Transverse colon (tissue), 4 donors: ENCODE data around the gene HSD17B12.

Experiments used
- EP300 ChIP-seq: sonication (generic); formaldehyde crosslinking; IDR thresholded peaks from one replicate; pipeline ENCODE4 v1.6.1; 2017; ENCODE audit warnings: antibody characterized with exemption, low read depth
- POLR2A ChIP-seq: fragments of 450-650 bp; IDR thresholded peaks from one replicate; pipeline ENCODE4 v1.6.1; 2016; ENCODE audit warnings: antibody characterized with exemption, mild to moderate bottlenecking, moderate library complexity
- POLR2AphosphoS5 ChIP-seq, 3 donors: sonication (generic); formaldehyde crosslinking; IDR thresholded peaks; one replicate each; pipeline ENCODE4 v1.6.1; 2016; ENCODE audit warnings: antibody characterized with exemption in 3 of 3
- TF ChIP-seq, protein P1 (sequence below), 5 experiments: fragments of 200-600 bp in 3 of 5; fragments of 450-650 bp in 2 of 5; sonication (generic) in 3 of 5; IDR thresholded peaks; 1 replicate in 2 of 5; 2 replicates in 3 of 5; pipeline ENCODE4 v1.5.1; 2016 to 2017; ENCODE audit warnings: antibody characterized with exemption in 5 of 5, inconsistent platforms in 3 of 5, mild to moderate bottlenecking in 2 of 5, moderate library complexity in 1 of 5

DNA sequence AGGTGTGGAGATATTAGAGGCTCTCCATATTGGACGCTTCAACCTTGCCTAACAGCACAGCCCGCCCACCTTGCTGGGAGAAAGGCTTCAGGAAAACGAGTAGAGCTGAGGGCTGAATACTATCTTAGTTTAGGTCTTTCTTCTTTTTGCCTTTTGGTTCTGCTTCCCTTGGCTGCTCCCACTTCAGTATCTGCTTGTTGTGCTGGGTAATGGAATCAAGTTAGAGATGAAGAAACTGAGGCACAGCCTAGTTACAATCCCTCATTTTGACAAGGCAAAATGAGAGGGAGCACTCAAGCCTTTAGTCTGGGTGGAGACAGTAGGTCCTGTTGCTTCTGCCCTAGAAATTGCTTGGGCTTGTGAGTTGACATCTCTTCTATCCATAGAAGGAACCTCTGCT, 41.3 kb upstream of the HSD17B12 start:
- TF ChIP-seq, protein P1, sequence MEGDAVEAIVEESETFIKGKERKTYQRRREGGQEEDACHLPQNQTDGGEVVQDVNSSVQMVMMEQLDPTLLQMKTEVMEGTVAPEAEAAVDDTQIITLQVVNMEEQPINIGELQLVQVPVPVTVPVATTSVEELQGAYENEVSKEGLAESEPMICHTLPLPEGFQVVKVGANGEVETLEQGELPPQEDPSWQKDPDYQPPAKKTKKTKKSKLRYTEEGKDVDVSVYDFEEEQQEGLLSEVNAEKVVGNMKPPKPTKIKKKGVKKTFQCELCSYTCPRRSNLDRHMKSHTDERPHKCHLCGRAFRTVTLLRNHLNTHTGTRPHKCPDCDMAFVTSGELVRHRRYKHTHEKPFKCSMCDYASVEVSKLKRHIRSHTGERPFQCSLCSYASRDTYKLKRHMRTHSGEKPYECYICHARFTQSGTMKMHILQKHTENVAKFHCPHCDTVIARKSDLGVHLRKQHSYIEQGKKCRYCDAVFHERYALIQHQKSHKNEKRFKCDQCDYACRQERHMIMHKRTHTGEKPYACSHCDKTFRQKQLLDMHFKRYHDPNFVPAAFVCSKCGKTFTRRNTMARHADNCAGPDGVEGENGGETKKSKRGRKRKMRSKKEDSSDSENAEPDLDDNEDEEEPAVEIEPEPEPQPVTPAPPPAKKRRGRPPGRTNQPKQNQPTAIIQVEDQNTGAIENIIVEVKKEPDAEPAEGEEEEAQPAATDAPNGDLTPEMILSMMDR (IDR thresholded peaks at IDR 0.05) = no peak
- TF ChIP-seq POLR2AphosphoS5 (IDR thresholded peaks at IDR 0.05) = no peak
- TF ChIP-seq POLR2A = no peak
- no peak for TF ChIP-seq EP300
